NCI-H2196 (cell line): ENCODE results near the gene OR8H1.

ENCODE experiments used
- DNase-seq: peaks from one replicate; lab custom pipeline; 2025; ENCODE audit not compliant: unreplicated experiment; lab: John Stamatoyannopoulos, UW

OR8H1 gene

GRCh38 chr11:56292154-56292553 is at the start of gene OR8H1:
TSS of gene OR8H1 (minus strand) at chr11:56292254. CDS start at chr11:56291062, 1,192 bp downstream.
- no peak for DNase-seq

GRCh38 chr11:56340289-56340688 is 48.2 kb upstream of the OR8H1 start:
- no peak for DNase-seq

GRCh38 chr11:56333156-56333555 is 41.1 kb upstream of the OR8H1 start:
- DNase-seq, result no peak

GRCh38 chr11:56331861-56332491 is 39.9 kb upstream of the OR8H1 start:
- DNase-seq, result no peak

- DNase-seq, result no peak
Observed at GRCh38 chr11:56314844-56315243, 22.8 kb upstream of the OR8H1 start, which contains the start of gene OR8K3. TSS of gene OR8K3 (plus strand) at chr11:56315144. CDS start at chr11:56318307, 3,163 bp downstream.

GRCh38 chr11:56307836-56308235 is 15.8 kb upstream of the OR8H1 start:
- DNase-seq, result no peak

GRCh38 chr11:56296898-56297297 is 4.8 kb upstream of the OR8H1 start:
- DNase-seq, result no peak

GRCh38 chr11:56273854-56274253 is 18.2 kb downstream of the OR8H1 start, which contains the start of gene OR5T1:
TSS of gene OR5T1 (plus strand) at chr11:56274154. CDS start at chr11:56275639, 1,485 bp downstream.
- no peak for DNase-seq

GRCh38 chr11:56271092-56271491 is 21.0 kb downstream of the OR8H1 start:
- no peak for DNase-seq

GRCh38 chr11:56251954-56252353 is 40.1 kb downstream of the OR8H1 start, which contains the start of gene OR5T3:
TSS of gene OR5T3 (plus strand) at chr11:56252254. CDS start at chr11:56252254, 0 bp downstream.
- no peak for DNase-seq
